HEK293T (cell line): ENCODE measurements around the gene PCMT1.
A peak's percentile ranks its signal among the peaks of the same experiment; 100 is the strongest.

Experiments
- CTBP1 ChIP-seq: fragments of 450-650 bp; IDR thresholded peaks from 2 replicates; pipeline ENCODE4 v1.6.1; 2016; ENCODE audit warnings: borderline replicate concordance
- ELF4 ChIP-seq: fragments of 450-650 bp; IDR thresholded peaks from 2 replicates; pipeline ENCODE4 v1.6.1; 2017; ENCODE audit warnings: antibody characterized with exemption
- FOXA1 ChIP-seq: fragments of 450-650 bp; IDR thresholded peaks from 2 replicates; pipeline ENCODE4 v1.6.1; 2016; ENCODE audit warnings: mild to moderate bottlenecking
- FOXK2 ChIP-seq: fragments of 450-650 bp; IDR thresholded peaks from 2 replicates; pipeline ENCODE4 v1.6.1; 2016; ENCODE audit warnings: mild to moderate bottlenecking
- HDGF ChIP-seq: fragments of 450-650 bp; IDR thresholded peaks from 2 replicates; pipeline ENCODE4 v1.6.1; 2017; ENCODE audit warnings: antibody characterized with exemption, borderline replicate concordance
- SP1 ChIP-seq: fragments of 450-650 bp; IDR thresholded peaks from 2 replicates; pipeline ENCODE4 v1.6.1; 2017
- ZNF384 ChIP-seq: fragments of 450-650 bp; IDR thresholded peaks from 2 replicates; pipeline ENCODE4 v1.6.1; 2016
- TF ChIP-seq, protein P1 (sequence below): fragments of 450-650 bp; IDR thresholded peaks from 2 replicates; pipeline ENCODE4 v1.6.1; 2016

DNA sequence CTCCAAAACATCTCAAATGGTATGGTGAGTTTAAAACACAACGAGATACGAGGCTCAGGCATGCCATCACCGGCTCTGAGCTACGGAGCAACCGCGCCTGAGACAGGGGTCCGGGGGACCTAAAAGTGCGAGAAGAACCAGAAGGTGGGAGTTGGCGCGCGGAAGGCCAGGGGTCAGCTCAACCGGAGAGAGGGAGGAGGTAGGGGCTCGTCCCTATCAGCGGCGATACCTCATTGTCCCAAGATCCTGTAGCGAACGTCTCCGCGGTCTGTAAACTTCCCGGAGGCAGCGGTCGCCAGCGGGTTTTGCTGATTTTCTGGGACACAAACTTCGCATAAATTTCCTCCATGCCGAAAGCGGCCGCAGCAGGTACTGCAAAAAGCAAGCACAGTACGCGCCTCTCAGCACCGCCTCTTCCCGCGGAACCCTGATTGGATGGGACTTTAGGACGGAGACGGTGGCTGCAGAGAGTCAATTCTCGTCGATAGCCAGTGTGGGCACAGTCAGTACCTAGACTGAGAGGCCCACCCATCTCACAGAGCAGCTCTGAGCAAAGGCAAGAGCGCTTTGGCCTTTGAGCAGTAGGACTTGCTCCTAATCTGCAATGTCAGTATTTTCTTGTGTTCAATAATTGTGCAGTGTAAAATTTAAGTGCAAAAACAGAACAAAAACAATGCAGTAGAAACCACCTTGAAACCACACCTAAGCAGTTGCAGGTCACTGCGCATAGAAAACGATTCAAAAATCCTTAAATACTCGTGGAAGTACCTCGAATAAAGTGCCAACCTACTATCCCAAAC lies 3.2 kb upstream of the PCMT1 start, which contains the start of gene NUP43:
- TF ChIP-seq SP1 (no peak), ZNF384 (no peak), HDGF (peak; percentile 81; the same call in 1 of the 2 replicates), FOXK2 (no peak), FOXA1 (no peak), ELF4 (no peak), CTBP1 (no peak)
- TF ChIP-seq, protein P1, sequence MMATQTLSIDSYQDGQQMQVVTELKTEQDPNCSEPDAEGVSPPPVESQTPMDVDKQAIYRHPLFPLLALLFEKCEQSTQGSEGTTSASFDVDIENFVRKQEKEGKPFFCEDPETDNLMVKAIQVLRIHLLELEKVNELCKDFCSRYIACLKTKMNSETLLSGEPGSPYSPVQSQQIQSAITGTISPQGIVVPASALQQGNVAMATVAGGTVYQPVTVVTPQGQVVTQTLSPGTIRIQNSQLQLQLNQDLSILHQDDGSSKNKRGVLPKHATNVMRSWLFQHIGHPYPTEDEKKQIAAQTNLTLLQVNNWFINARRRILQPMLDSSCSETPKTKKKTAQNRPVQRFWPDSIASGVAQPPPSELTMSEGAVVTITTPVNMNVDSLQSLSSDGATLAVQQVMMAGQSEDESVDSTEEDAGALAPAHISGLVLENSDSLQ: no peak
